ENCODE results near the gene BNC2.

DNA sequence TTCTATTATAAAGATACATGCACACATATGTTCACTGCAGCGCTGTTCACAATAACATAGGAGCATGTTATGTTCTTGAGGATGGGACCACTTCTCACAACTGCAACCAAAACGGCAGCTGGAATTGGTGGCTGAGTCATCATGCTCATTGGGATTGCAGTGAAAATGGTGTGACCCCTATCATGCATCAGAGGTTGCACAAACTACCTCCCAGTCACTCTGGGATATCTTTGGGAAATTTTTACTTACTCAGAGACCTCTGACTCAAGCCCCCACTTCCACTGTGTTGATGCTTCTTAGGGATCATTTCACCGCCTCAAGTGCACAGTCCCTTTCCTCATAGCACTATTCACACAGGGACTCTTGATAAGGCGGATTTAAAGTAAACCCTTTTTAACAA, 474.1 kb downstream of the BNC2 start:
- TF ChIP-seq, protein P1, sequence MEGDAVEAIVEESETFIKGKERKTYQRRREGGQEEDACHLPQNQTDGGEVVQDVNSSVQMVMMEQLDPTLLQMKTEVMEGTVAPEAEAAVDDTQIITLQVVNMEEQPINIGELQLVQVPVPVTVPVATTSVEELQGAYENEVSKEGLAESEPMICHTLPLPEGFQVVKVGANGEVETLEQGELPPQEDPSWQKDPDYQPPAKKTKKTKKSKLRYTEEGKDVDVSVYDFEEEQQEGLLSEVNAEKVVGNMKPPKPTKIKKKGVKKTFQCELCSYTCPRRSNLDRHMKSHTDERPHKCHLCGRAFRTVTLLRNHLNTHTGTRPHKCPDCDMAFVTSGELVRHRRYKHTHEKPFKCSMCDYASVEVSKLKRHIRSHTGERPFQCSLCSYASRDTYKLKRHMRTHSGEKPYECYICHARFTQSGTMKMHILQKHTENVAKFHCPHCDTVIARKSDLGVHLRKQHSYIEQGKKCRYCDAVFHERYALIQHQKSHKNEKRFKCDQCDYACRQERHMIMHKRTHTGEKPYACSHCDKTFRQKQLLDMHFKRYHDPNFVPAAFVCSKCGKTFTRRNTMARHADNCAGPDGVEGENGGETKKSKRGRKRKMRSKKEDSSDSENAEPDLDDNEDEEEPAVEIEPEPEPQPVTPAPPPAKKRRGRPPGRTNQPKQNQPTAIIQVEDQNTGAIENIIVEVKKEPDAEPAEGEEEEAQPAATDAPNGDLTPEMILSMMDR (conservative IDR thresholded peaks at IDR 0.05) = no peak
- no peak for TF ChIP-seq EZH2 (IDR thresholded peaks at IDR 0.05; ENCODE audit: low read depth)

All from PC-9 (cell line).